ENCODE results near the gene CNOT1.

Gene CNOT1

GRCh38 chr16:58487566-58488351, 141.9 kb downstream of the CNOT1 start:
- DNase-seq (ENCODE audit: low read depth in 2 of 2), result peak; percentile 51 to 71

GRCh38 chr16:58485184-58485887, 144.3 kb downstream of the CNOT1 start:
- DNase-seq (ENCODE audit: low read depth in 2 of 2), result no peak

- DNase-seq (ENCODE audit: low read depth in 2 of 2), result no peak
Measured at GRCh38 chr16:58481931-58482330, 147.7 kb downstream of the CNOT1 start.

GRCh38 chr16:58481226-58481869, 148.3 kb downstream of the CNOT1 start:
- no peak for DNase-seq (ENCODE audit: low read depth in 2 of 2)

GRCh38 chr16:58478427-58478826, 151.2 kb downstream of the CNOT1 start:
- DNase-seq (ENCODE audit: low read depth in 2 of 2), result no peak

- DNase-seq (ENCODE audit: low read depth in 2 of 2), result no peak
Measured at GRCh38 chr16:58476791-58477190, 152.8 kb downstream of the CNOT1 start.

- DNase-seq (ENCODE audit: low read depth in 2 of 2), result no peak
Measured at GRCh38 chr16:58475091-58475619, 154.5 kb downstream of the CNOT1 start.

GRCh38 chr16:58474296-58474695, 155.3 kb downstream of the CNOT1 start:
- DNase-seq (ENCODE audit: low read depth in 2 of 2), result no peak

GRCh38 chr16:58472827-58473226, 156.8 kb downstream of the CNOT1 start:
- no peak for DNase-seq (ENCODE audit: low read depth in 2 of 2)

GRCh38 chr16:58472266-58472665, 157.4 kb downstream of the CNOT1 start:
- no peak for DNase-seq (ENCODE audit: low read depth in 2 of 2)

- DNase-seq (ENCODE audit: low read depth in 2 of 2), result no peak
Measured at GRCh38 chr16:58471209-58471975, 158.2 kb downstream of the CNOT1 start.

All from stimulated activated CD4-positive, alpha-beta T cell treated with anti-CD3 and anti-CD28 coated beads, Interleukin-12 subunit alpha, Interleukin-12 subunit beta, amount 100 ng/mL, for 24 hours (primary cell).